ENCODE data around the gene HSPA1L. TPM values are rescaled to one million over a fixed set of nuclear protein-coding genes. Genes with fewer than 3 reads are reported as not detected.

Gene HSPA1L
- total and polyA plus RNA-seq, 4 donors: 0.27 to 0.79 (median 0.47) TPM

GRCh38 chr6:31791324-31792089 is 23.6 kb downstream of the HSPA1L start:
- Histone ChIP-seq H3K4me3 (ENCODE audit: low read depth in 1 of 3, low read length in 3 of 3) (no peak overlapping the region), H3K4me1 (ENCODE audit: control insufficient read depth in 4 of 4, insufficient read depth in 4 of 4, low read length in 3 of 4) (peaks cover 0 to 10% (median 6%) of the 10 kb centered on the region in 4 donors), H3K27ac (ENCODE audit: low read depth in 1 of 2, low read length in 2 of 2) (no peak overlapping the region), H3K9ac (ENCODE audit: low read depth in 1 of 2, low read length in 2 of 2) (no peak overlapping the region), H3K9me3 (ENCODE audit: control insufficient read depth in 4 of 4, low read length in 3 of 4) (no peaks in the 10 kb centered on the region), H3K27me3 (ENCODE audit: control insufficient read depth in 4 of 4, insufficient read depth in 4 of 4, low read length in 3 of 4) (no peaks in the 10 kb centered on the region), H3K36me3 (ENCODE audit: control insufficient read depth in 4 of 4, insufficient read depth in 3 of 4, low read depth in 1 of 4, low read length in 3 of 4) (peaks cover 0 to 16% (median 7%) of the 10 kb centered on the region in 4 donors)
- 79% methylated on average over 12 of the region's 12 CpGs for WGBS
- no peak for DNase-seq (ENCODE audit: low spot score)
- TF ChIP-seq EGR1 (IDR thresholded peaks at IDR 0.05; ENCODE audit: low read depth in 2 of 2) (no peak), CTCF (IDR thresholded peaks at IDR 0.05; ENCODE audit: low read depth, low read length, missing input control) (peak; percentile 41), RAD21 (IDR thresholded peaks at IDR 0.05) (peak in 1 of 2 donors; percentile 73), JUND (IDR thresholded peaks at IDR 0.05) (no peak)

- no peaks in the 10 kb centered on the region for H3K27me3 ChIP-seq (ENCODE audit: control insufficient read depth in 4 of 4, insufficient read depth in 4 of 4, low read length in 3 of 4)
- TF ChIP-seq SP1 (IDR thresholded peaks at IDR 0.05) (no peak), RXRA (IDR thresholded peaks at IDR 0.05) (no peak), GABPA (IDR thresholded peaks at IDR 0.05 in 1 of 2, conservative IDR thresholded peaks at IDR 0.05 in 1 of 2) (no peak), HNF4A (conservative IDR thresholded peaks at IDR 0.05) (no peak), EGR1 (IDR thresholded peaks at IDR 0.05; ENCODE audit: low read depth in 2 of 2) (no peak), NR2F2 (IDR thresholded peaks at IDR 0.05) (no peak), TAF1 (conservative IDR thresholded peaks at IDR 0.05) (no peak)
- TF ChIP-seq, protein P1, sequence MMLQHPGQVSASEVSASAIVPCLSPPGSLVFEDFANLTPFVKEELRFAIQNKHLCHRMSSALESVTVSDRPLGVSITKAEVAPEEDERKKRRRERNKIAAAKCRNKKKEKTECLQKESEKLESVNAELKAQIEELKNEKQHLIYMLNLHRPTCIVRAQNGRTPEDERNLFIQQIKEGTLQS (IDR thresholded peaks at IDR 0.05): no peak
- peaks cover 7 to 46% (median 15%) of the 10 kb centered on the region in 4 donors for H3K36me3 ChIP-seq (ENCODE audit: control insufficient read depth in 4 of 4, insufficient read depth in 3 of 4, low read depth in 1 of 4, low read length in 3 of 4)
- no peak for DNase-seq (ENCODE audit: low spot score)
- no peak overlapping the region for H3K9ac ChIP-seq (ENCODE audit: low read depth in 1 of 2, low read length in 2 of 2)
- no peaks in the 10 kb centered on the region for H3K4me1 ChIP-seq (ENCODE audit: control insufficient read depth in 4 of 4, insufficient read depth in 4 of 4, low read length in 3 of 4)
- no peak overlapping the region for H3K27ac ChIP-seq (ENCODE audit: low read depth in 1 of 2, low read length in 2 of 2)
- 97% methylated on average over 11 of the region's 11 CpGs for WGBS
- no peak overlapping the region for H3K4me3 ChIP-seq (ENCODE audit: low read depth in 1 of 3, low read length in 3 of 3)
- no peaks in the 10 kb centered on the region for H3K9me3 ChIP-seq (ENCODE audit: control insufficient read depth in 4 of 4, low read length in 3 of 4)
Observed at GRCh38 chr6:31785475-31785874, 29.6 kb downstream of the HSPA1L start.

GRCh38 chr6:31784098-31784925 is 30.8 kb downstream of the HSPA1L start:
- Histone ChIP-seq H3K4me3 (ENCODE audit: low read depth in 1 of 3, low read length in 3 of 3) (no peak overlapping the region), H3K27me3 (ENCODE audit: control insufficient read depth in 4 of 4, insufficient read depth in 4 of 4, low read length in 3 of 4) (no peaks in the 10 kb centered on the region), H3K9me3 (ENCODE audit: control insufficient read depth in 4 of 4, low read length in 3 of 4) (no peaks in the 10 kb centered on the region), H3K4me1 (ENCODE audit: control insufficient read depth in 4 of 4, insufficient read depth in 4 of 4, low read length in 3 of 4) (peaks cover 0 to under 1% (median 0%) of the 10 kb centered on the region in 4 donors), H3K27ac (ENCODE audit: low read depth in 1 of 2, low read length in 2 of 2) (no peak overlapping the region), H3K36me3 (ENCODE audit: control insufficient read depth in 4 of 4, insufficient read depth in 3 of 4, low read depth in 1 of 4, low read length in 3 of 4) (peaks cover 10 to 54% (median 15%) of the 10 kb centered on the region in 4 donors), H3K9ac (ENCODE audit: low read depth in 1 of 2, low read length in 2 of 2) (no peak overlapping the region)
- 95% methylated on average over 15 of the region's 15 CpGs for WGBS
- DNase-seq (ENCODE audit: low spot score): no peak
- TF ChIP-seq RAD21 (IDR thresholded peaks at IDR 0.05) (no peak), HNF4G (IDR thresholded peaks at IDR 0.05) (no peak), REST (IDR thresholded peaks at IDR 0.05) (no peak), YY1 (IDR thresholded peaks at IDR 0.05) (no peak), SP1 (IDR thresholded peaks at IDR 0.05) (no peak), FOXA2 (IDR thresholded peaks at IDR 0.05) (no peak), EGR1 (IDR thresholded peaks at IDR 0.05; ENCODE audit: low read depth in 2 of 2) (no peak), HNF4A (conservative IDR thresholded peaks at IDR 0.05) (no peak), CTCF (IDR thresholded peaks at IDR 0.05; ENCODE audit: low read depth, low read length, missing input control) (no peak), JUND (IDR thresholded peaks at IDR 0.05) (no peak), GABPA (IDR thresholded peaks at IDR 0.05 in 1 of 2, conservative IDR thresholded peaks at IDR 0.05 in 1 of 2) (no peak), TAF1 (conservative IDR thresholded peaks at IDR 0.05) (no peak), RXRA (IDR thresholded peaks at IDR 0.05) (no peak), FOXA1 (IDR thresholded peaks at IDR 0.05) (no peak)
- TF ChIP-seq, protein P1 (IDR thresholded peaks at IDR 0.05): no peak
